HCT116 (cell line): Measurements from ENCODE around the gene NCBP3.

ENCODE experiments used
- CEBPB ChIP-seq: IDR thresholded peaks from 2 replicates; pipeline ENCODE4 v1.6.1; 2012; ENCODE audit warnings: low read depth
- EZH2phosphoT487 ChIP-seq: fragments of 200-600 bp; IDR thresholded peaks from 2 replicates; pipeline ENCODE4 v1.6.1; 2018; ENCODE audit warnings: antibody characterized with exemption, borderline replicate concordance
- TF ChIP-seq, protein P1 (sequence below), 3 experiments: fragments of 200-600 bp in 1 of 3; sonication (generic) in 1 of 3; IDR thresholded peaks in 2 of 3; conservative IDR thresholded peaks in 1 of 3; 2 replicates each; pipeline ENCODE4 v1.5.1; 2012 to 2017; ENCODE audit warnings: low read depth in 2 of 3, low read length in 2 of 3, antibody characterized with exemption in 1 of 3, borderline replicate concordance in 1 of 3, control low read depth in 1 of 3, mild to moderate bottlenecking in 1 of 3, mixed read lengths in 1 of 3, mixed run types in 1 of 3, moderate library complexity in 1 of 3; ENCODE audit not compliant: insufficient read depth in 1 of 3

GRCh38 chr17:3771140-3771539, 74.9 kb downstream of the NCBP3 start:
- TF ChIP-seq, protein P1, sequence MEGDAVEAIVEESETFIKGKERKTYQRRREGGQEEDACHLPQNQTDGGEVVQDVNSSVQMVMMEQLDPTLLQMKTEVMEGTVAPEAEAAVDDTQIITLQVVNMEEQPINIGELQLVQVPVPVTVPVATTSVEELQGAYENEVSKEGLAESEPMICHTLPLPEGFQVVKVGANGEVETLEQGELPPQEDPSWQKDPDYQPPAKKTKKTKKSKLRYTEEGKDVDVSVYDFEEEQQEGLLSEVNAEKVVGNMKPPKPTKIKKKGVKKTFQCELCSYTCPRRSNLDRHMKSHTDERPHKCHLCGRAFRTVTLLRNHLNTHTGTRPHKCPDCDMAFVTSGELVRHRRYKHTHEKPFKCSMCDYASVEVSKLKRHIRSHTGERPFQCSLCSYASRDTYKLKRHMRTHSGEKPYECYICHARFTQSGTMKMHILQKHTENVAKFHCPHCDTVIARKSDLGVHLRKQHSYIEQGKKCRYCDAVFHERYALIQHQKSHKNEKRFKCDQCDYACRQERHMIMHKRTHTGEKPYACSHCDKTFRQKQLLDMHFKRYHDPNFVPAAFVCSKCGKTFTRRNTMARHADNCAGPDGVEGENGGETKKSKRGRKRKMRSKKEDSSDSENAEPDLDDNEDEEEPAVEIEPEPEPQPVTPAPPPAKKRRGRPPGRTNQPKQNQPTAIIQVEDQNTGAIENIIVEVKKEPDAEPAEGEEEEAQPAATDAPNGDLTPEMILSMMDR (IDR thresholded peaks at IDR 0.05 in 2 of 3, conservative IDR thresholded peaks at IDR 0.05 in 1 of 3; ENCODE audit: borderline replicate concordance in 1 of 3, insufficient read depth in 1 of 3, low read depth in 2 of 3, low read length in 2 of 3) = no peak
- no peak for TF ChIP-seq CEBPB
- no peak for TF ChIP-seq EZH2phosphoT487
